ENCODE measurements around the gene SPATS2.
A peak's percentile ranks its signal among the peaks of the same experiment; 100 is the strongest.

Gene SPATS2

DNA sequence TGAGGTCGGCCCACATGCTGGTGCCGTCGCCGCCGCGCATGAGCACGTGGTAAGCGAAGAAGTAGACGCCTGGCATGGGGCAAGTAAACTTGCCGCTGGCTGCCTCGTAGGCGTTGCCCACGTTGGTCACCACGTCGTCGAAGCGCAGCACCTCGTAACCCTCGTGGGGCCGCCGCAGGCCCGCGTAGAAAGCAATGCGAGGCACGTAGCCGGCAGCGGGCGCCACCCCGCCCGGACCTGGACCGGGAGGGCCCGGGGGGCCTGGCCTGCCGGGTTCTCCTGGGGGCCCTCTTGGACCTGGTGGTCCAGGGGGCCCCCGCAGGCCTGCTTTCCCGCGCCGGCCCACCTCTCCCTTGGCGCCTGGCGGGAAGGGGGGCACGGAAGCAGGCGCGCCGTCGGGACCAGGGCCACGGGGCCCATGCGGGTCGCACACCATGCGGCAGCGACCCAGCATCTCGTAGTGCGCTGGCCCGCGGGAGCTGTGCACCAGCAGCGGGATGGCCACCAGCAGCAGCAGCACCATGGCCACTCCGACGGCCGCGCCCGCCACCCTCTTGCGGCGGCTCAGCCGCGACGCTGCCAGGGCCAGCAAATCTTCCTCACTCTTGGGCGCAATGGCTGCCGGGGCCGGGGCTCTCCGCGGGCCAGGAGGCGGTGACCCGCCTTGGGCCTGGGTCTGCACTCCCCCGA, 31.2 kb upstream of the SPATS2 start:
- FAIRE-seq: no peak

DNA sequence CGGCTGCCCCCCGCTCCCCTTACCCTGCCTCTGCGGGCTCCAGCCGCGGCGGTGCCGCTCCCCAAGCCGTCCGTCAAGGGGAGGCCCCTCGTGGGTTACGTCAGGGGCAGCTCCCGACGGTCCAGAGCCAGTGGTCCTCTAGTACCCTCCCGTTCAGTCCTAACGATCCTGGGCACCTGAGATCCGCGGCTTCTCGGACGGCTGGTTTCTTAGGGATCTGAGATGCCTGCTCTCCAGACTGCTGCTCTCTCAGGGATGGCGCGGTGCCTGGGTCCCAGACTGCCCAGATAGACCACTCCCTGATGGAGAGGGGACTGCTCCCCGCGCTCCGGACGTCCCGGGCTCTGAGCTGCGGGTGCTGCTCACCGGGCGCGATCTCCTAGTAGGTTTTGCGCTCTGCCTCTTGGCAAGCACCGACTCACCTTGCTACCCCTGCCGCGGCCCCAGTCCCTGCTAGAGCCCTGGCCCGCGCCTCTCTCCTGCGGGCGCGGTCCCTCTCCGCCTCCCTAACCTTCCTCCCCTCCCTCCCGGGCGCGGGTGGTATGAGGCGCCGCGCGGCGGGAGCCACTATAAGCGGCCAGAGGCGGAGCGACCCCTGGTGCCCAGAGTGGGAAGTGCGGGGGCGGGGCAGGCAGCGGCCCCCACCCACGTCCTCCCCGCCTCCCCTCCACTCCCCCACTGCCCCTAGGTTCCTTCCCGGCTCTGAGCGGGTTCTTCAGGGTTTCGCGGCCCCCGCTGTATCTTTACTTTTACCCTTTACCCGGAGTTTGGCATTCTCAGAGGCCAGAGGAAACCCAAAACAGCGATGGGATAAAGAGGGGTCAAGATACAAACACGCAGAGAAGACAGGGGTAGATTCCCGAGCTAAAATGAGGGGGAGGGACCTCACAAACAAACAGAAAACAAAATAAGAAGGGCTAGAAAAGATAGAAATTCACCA, 30.3 kb upstream of the SPATS2 start, which contains the start of gene C1QL4:
Gene C1QL4 (minus strand): TSS at position 544 of the 940 bp plus-strand sequence. CDS start 711 bp downstream, outside the sequence.
- no peak for FAIRE-seq
- peak; percentile 31 for DNase-seq (ENCODE audit: low spot score)

More for the DNA sequence above, 31.2 kb upstream of the SPATS2 start:
- no peak for DNase-seq (ENCODE audit: low spot score)

DNA sequence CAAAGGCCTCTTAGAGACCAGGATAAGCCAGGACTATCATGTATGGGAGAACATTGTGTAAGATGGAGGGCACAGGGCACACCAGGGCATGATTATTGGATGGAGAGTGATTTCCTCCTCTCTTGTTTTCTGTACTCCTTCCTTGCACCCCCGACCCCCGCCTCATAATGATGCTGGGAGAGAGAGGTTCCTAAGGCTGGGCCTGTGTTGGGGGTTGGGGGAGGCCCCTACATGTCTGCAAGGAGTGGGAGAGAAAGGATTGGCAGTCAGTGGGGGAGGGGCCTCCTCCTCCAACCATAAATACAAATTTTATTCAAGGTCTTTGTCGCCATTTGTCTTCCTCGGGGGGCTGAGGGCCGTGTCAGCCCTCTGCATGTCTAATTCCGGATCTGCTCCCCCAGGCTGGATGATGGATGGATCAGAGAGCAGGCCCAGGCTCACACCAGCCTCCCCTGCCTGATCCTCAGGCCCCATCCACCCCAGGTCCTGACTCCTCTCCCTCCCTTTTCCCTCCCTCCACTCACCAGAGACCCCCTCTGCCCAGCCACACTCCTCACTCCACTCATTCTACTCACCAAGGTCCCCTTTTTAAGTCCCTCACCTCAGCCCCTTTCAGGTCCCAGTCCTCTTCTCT, 28.3 kb upstream of the SPATS2 start:
- no peak for FAIRE-seq

DNA sequence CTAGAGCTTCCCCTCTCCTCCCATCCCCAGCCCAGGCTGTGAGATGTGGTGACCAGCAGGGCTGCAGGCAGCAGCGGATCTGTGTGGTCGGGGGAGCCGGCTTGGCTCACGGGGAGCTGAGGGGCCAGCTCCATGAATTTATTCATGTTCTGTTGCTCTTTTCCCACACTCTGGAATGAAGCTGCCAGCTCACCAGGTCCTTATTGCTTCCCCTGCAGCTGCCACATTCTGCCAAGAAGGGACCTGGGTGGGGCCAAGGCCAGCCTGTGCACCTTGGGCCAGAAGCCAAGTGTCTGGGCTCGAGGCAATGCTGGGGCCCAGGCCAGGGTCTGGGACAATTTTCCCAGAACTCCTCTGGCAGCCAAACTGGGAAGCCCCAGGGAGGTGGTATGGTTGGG, 27.8 kb upstream of the SPATS2 start:
- DNase-seq (ENCODE audit: low spot score): no peak
- no peak for FAIRE-seq

More for the DNA sequence above, 28.3 kb upstream of the SPATS2 start:
- DNase-seq (ENCODE audit: low spot score): no peak

DNA sequence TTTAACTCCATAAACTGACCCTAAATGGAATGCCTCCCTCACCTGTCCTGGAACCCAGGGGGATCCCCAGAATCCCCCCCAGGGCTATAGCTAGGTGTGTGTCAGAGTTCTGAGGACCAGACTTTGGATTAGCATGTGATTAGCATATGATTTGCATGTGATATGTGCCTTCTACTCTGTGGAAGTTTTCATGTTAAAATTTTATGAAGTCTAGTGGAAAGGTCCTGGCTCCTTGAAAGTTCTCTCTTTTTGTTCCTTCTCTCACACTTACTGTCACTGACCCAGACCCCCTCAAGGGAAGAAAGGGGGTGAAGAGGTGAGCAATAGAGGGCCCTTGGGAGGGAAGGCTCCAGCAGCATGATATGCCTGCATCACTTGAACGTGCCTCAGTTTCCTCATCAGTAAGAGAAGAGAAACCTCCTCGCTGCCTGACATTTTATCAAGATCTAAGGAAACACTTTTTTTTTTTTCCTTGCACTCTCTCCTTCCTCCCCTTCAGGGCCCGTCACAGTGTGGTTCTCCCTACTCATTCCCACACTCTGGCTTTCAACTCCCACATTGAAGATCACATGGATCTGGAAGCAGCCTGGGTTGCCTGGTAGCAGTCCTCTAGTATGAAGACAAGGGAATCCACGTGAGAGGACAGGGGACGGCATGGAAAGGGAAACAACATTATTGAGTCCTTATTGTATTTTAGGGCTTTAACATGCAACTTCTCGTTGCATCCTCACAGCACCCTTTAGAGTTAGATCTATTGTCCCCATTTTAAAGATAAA, 27.0 kb upstream of the SPATS2 start:
- DNase-seq (ENCODE audit: low spot score): no peak
- no peak for FAIRE-seq

DNA sequence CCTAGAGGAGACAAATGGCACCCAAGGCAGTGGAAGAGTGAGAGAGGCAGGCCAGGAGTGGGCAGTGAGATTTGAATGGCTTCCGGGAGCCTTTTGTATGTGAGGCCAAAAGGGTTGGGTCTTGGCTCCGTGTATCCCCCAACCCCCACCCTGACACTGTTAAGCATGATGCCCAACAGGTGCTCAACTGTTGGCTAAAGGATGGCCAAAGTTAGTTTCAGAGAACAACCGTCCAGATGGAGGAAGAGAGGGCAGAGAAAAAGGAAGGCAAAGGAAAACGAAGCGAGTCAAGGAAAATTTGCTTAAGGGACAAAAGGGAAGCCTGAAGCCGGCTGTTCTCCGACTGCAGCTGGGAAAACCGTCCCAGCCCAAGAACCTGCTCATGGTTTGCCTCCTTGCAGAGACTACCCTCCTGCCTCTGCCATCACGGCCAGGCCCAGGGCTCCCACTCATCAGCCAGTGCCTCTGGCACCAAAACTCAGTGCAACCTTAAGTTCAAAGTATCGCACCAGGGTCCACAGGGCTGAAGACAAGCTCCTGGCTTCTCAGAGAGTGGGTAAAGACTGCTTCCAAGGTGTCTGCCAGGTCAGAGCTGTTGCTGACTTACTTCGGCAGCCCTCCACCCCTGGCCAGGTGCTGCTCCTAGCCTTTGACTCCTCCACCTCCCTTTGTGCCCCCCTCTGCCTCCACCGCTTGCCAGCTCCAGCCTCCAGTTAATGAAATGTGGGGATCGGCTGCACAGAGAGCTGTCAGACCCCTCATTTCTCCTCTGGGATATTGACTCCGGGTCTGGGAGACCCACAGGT, 26.1 kb upstream of the SPATS2 start:
- DNase-seq (ENCODE audit: low spot score) (no peak), FAIRE-seq (no peak)

DNA sequence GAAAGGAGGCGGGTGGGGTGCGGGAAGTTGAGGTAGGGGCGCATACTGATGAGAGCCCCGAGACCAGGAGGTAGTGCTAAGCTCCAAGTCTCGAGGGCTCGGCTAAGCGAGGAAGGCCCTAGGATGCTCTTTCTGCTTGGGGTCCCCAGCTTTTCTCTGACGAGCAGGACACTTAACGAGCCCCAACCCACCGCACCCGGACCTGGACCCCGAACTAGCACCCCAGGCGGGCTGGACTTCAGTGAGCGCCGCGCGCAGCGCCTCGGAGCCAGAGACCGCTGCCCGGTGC, 25.5 kb upstream of the SPATS2 start:
- DNase-seq (ENCODE audit: low spot score) (no peak), FAIRE-seq (no peak)

DNA sequence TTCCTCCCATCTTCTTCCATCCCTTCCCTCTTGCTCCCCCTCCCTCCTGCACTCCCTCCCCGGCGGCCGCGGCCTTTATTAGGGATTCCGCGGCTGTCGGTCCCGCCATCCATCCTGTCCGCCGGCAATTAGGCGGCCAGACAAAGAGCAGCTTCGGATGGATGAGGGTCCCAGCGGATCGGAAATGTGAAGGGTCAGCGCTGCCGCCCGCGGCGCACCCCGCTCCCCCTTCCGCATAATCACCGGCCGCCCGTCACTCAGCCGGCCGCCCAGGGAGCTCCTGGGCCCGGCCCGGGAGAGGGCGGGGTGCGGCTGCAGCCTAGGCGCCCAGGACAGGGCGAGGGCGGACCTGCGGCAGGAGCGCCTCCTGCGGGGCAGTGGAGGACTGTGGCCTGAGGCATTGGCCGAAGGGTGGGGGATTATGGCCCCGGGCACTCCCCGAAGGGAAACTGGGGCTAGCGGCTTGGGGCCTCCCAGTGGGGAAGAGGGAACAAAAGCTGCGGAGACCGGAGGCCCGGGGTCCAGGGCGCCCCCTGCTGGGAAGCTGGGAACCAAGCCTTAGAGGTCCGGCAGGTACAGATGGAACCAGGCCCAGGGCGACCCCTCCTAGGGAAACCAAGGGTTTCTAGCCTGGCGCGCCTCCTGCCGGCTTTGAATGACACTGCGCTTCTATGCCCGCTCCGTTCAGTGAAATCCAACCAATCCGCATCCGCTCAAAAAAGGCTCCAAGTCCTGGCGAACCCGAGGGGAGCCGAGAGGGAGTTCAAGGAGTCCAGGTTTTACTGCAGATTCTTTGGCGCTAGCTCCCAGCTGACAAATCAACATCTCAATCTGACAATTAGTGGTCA, 25.0 kb upstream of the SPATS2 start:
- no peak for FAIRE-seq
- peak; percentile 42 for DNase-seq (ENCODE audit: low spot score)

DNA sequence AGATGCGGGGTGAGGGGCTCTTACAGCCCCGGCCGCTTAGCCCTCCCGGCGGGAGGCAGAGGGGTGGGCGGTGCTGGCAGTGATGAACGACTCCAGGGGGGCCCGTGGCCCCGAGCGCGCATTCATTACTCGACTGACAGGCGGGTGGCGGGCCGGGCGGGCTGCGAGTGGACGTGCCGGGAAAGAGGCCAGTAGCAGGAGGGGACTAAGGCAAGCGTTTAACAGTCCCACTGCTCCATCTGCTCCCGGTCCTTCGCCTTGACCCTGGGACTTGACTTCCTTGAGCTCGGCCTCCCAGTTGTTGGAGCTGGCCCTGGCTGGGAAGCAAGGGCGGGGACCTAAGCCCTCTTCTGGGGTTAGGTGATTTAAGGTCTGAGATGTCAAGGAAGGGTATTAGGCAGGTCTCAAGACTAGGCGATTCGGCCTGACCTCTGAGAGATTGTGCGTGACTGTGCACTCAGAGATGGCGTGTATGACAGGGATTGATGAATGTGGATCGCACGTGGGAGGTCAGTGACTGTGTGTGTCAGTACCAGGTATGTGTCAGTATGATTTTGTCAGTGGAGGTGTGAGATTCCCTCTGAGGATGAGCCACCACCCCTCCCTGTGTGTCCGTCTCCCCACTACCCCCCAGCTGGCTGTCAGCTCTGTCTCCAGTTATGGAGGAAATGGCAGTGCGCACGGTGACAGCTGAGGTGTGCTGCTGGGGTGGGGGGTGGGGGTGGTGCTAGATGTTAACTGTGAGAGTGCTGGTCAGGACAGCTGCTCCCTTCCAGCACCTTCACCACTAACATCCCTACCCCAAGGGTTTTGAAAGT, 24.1 kb upstream of the SPATS2 start:
- FAIRE-seq (no peak), DNase-seq (ENCODE audit: low spot score) (peak; percentile 67)

DNA sequence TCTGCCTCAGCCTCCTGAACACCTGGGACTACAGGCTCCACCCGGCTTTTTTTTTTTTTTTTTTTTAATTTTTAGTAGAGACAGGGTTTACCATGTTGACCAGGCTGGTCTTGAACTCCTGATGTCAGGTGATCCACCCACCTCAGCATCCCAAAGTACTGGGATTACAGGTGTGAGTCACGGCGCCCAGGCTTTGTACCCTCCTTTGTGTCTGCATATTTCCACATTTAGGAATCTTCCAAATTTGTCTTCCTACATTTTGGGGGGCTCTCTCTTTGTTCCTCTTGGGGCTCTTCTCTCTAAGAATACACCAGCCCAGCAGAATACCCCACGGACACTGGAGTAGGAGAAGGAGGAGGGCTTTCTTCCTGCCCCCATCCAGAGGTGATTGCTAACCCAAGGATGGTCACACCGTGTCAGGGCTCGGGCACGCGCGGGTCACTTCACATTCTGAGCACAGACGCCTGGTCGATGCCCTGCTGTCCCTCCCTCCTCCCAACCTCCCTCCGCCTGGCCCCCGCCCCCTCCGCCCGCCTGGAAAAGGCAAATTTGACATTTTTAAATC, 22.7 kb upstream of the SPATS2 start:
- no peak for FAIRE-seq

DNA sequence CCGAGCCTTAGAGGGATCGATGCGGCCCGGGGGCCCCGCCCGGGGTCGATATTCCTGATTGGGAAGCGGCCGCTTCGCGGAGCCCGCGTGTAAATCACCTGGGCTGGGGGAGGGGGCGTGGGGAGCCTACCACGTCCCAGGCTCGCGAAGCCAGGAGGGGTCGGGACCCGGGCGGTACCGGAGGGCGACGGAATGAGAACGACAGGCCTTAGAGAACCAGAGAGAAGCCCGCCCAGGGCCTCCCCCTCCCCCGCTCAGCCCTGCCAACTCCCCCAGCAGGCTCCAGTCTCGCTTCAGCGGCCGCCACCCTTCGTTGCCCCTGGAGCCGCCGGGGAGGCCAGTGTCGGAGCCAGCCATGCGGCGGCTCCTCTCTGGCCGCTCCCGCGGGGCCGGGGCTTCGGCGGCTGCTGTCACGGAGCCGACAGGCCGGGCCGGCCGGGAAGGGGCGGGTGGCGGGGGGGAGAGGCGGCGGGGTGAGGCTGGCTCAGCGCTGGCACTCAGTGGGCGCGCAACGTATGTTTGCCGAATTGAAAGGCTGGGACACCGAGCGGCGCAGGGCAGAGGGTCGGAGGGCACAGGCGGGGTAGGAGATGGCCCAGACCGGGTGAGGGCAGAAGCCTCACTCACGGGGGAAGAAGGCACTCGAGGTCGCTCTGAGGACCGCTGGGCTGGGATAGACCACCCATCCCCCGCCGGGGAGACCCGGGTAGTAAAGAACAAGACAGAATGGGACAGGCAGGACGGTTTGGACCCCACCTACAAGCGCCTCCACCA, 22.0 kb upstream of the SPATS2 start:
- DNase-seq (ENCODE audit: low spot score): peak; percentile 74
- FAIRE-seq: no peak

More for the DNA sequence above, 22.7 kb upstream of the SPATS2 start:
- peak; percentile 37 for DNase-seq (ENCODE audit: low spot score)

DNA sequence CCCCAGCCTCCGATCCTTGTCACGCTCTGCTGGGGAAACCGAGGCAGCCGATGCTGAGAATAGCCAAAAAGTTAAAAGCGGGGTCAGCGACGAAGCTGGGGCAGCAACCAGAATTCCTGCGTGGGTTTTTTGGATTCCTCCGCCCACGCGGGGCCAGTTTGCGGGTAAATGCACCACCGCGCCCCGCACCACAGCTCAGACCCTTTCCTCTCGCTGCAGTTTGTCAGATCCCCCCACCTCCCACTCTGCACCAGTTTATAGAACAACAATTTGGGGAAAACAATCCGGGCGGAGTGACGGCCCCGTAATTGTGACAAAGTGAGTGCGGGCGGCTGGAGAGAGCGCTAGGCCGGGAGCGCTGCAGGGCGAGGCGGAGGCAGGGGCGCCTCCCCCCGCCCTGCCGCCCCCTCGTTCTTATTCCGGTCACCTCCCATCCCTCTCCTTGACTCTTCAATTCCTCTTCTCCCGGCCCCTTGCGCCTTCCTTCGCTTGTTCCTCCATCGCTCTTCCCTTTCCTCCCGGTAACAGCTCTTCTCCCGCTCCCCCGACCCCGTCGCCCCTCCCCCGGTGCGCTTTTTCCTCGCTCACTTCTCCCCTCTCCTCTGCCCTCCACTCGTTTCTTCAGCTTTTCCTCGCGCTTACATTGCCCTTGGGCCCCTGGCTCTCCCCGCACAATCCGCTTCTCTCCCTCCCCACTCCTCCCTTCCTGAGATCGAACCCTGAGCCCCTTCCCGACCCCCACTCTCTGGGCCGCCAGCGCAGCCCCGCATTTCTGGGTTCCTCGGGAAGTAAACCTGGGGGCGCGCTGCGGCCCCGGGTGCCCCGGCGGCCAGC, 21.2 kb upstream of the SPATS2 start:
- FAIRE-seq: no peak
- no peak for DNase-seq (ENCODE audit: low spot score)

DNA sequence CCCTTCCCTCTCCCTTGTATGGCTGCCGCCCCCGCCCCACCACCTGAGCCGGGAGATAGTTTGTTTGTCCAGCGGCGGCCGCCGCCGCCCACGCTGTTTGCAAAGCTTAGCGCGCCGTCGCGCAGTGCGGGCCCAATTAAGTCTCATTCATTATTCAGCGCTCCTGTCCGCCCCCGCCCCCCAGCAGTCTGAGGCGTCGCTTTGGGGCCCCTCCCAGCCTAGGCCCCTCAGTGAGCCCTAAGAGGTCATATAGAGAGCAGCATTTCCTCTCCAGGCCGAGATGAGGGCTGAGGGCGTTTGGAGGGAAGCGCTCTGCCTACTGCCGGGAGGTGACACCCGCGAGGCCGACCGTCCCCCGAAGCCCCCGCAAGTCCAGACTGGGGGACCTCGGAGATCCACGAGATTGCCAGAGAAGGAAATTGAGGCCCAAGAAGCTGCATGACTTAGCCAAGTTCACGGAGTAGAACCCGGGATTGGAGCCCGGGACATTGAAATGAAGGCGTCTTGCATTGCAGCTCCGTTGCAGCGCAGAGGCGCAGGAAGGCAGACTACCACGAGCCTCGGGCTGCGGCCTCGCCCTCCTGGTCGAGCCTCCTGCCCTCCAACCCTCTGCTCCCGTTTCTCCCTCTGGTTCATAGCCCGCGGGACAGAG, 20.5 kb upstream of the SPATS2 start, which contains the start of gene DNAJC22:
Gene DNAJC22 (plus strand): TSS at position 230 of the 652 bp plus-strand sequence. CDS start 1,985 bp downstream, outside the sequence.
- no peak for DNase-seq (ENCODE audit: low spot score)
- no peak for FAIRE-seq

DNA sequence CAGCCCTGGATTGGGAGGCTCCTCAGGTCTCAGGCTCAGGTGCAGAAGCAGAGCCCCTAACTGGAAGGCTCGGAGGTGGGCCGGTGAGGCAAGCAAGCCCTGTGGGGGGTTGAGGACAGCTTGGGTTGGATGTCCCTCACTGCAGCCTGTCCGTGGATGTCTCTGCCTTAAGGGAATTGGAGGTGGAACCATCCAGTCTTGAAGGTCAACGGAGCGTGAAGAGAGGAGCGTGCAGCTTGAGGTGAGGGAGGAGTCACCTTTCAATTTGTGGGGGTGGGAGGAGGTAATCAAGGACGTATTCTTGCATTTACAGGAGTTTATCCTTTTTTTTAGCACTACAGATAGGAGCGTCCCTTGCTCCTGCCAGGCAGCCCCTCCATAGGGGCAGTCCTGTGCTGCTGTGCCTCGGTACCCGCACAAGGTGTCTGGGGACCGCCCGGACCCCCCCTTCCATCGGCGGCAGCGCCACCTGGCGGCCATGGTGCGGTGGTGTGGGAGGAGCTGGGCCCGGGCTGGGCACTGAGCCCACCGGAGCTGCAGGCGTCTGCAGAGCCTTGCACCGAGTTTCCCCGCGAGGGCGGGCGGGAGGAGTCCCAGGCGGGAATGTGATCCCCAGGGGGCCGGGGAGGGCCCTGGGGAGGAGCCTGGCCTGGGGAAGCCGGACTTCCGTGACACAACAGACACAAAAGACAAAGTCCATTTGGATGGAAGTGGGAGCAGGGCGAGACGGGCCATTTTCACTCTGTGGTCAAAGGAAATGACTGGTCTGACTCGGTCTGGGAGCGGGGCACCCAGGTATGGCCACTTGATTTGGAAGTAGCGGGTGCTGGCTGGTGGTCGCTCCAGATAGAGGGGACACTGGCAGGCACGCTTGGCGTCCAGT, 19.7 kb upstream of the SPATS2 start:
- FAIRE-seq (peak; percentile 78), DNase-seq (ENCODE audit: low spot score) (peak; percentile 88)

DNA sequence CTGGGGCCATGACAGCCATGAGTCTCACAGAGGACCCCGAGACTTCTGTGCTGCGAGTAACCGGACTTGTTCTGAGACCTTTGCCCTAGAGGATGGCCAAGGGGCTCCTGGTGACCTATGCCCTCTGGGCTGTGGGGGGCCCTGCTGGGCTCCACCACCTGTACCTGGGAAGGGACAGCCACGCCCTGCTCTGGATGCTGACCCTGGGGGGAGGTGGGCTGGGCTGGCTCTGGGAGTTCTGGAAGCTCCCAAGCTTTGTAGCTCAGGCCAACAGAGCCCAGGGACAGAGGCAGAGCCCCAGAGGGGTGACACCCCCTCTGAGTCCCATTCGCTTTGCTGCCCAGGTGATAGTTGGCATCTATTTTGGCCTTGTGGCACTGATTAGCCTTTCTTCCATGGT, 18.5 kb upstream of the SPATS2 start:
- DNase-seq (ENCODE audit: low spot score) (no peak), FAIRE-seq (no peak)
